AG09309 (cell line): ENCODE results near the gene ZNF26.

ENCODE experiments used
- DNase-seq: peaks from one replicate; pipeline ENCODE4 v3.0.0-alpha.2; 2010; ENCODE audit warnings: low read depth
- H3K4me3 ChIP-seq: 2 replicates; pipeline ENCODE4 v1.5.1; 2011; ENCODE audit warnings: mild to moderate bottlenecking, low read depth, low read length, moderate library complexity; ENCODE audit not compliant: control insufficient read depth
- CTCF ChIP-seq: IDR thresholded peaks from 2 replicates; pipeline ENCODE4 v1.5.1; 2011; ENCODE audit warnings: mild to moderate bottlenecking, low read depth, low read length, inconsistent platforms; ENCODE audit not compliant: insufficient read depth, control insufficient read depth; ENCODE audit errors: missing control alignments

Gene ZNF26

GRCh38 chr12:132945806-132946205 is 40.4 kb upstream of the ZNF26 start:
- no peak overlapping the region for H3K4me3 ChIP-seq
- no peak for TF ChIP-seq CTCF
- no peak for DNase-seq

- no peak overlapping the region for H3K4me3 ChIP-seq
- no peak for DNase-seq
- TF ChIP-seq CTCF = no peak
These were observed 39.8 kb upstream of the ZNF26 start for GRCh38 chr12:132946246-132946820.

GRCh38 chr12:132948146-132949066 is 37.8 kb upstream of the ZNF26 start:
- no peak for TF ChIP-seq CTCF

GRCh38 chr12:132949936-132950837 is 36.0 kb upstream of the ZNF26 start:
- no peak for TF ChIP-seq CTCF
- no peak overlapping the region for H3K4me3 ChIP-seq

More at GRCh38 chr12:132948146-132949066, 37.8 kb upstream of the ZNF26 start:
- DNase-seq = no peak
- H3K4me3 ChIP-seq = no peak overlapping the region

GRCh38 chr12:132950844-132951535 is 35.2 kb upstream of the ZNF26 start:
- no peak for TF ChIP-seq CTCF
- no peak overlapping the region for H3K4me3 ChIP-seq
- DNase-seq = no peak

More at GRCh38 chr12:132949936-132950837, 36.0 kb upstream of the ZNF26 start:
- no peak for DNase-seq

- H3K4me3 ChIP-seq = no peak overlapping the region
- TF ChIP-seq CTCF = no peak
- no peak for DNase-seq
These were observed 34.5 kb upstream of the ZNF26 start for GRCh38 chr12:132951649-132952048.
